WERI-Rb-1 (cell line): Measurements from ENCODE around the gene JMJD1C.

Experiments
- DNase-seq: peaks from one replicate; pipeline ENCODE4 v3.0.0-alpha.2; 2020
- H3K27ac ChIP-seq: fragments of 250-450 bp; sonication (Bioruptor Pico); 2 replicates; pipeline ENCODE4 v1.5.1; 2020; ENCODE audit warnings: mild to moderate bottlenecking, moderate library complexity
- H3K27me3 ChIP-seq: fragments of 250-450 bp; sonication (Bioruptor Pico); 2 replicates; pipeline ENCODE4 v1.5.1; 2021; ENCODE audit warnings: mild to moderate bottlenecking, low read depth, moderate library complexity; ENCODE audit not compliant: insufficient read depth, severe bottlenecking
- H3K36me3 ChIP-seq: fragments of 250-450 bp; sonication (Bioruptor Pico); 2 replicates; pipeline ENCODE4 v1.5.1; 2020; ENCODE audit warnings: mild to moderate bottlenecking, moderate library complexity
- H3K4me3 ChIP-seq: 2 replicates; pipeline ENCODE4 v1.5.1; 2011; ENCODE audit warnings: low read depth, mild to moderate bottlenecking, control low read depth, low read length
- H3K9me3 ChIP-seq: fragments of 250-450 bp; sonication (Bioruptor Pico); 2 replicates; pipeline ENCODE4 v1.5.1; 2021; ENCODE audit warnings: mild to moderate bottlenecking, moderate library complexity; ENCODE audit not compliant: severe bottlenecking
- TF ChIP-seq, protein P1 (sequence below): IDR thresholded peaks from 2 replicates; pipeline ENCODE4 v1.5.1; 2011; ENCODE audit warnings: low read depth, mild to moderate bottlenecking, control low read depth, inconsistent platforms, low read length

The JMJD1C gene

DNA sequence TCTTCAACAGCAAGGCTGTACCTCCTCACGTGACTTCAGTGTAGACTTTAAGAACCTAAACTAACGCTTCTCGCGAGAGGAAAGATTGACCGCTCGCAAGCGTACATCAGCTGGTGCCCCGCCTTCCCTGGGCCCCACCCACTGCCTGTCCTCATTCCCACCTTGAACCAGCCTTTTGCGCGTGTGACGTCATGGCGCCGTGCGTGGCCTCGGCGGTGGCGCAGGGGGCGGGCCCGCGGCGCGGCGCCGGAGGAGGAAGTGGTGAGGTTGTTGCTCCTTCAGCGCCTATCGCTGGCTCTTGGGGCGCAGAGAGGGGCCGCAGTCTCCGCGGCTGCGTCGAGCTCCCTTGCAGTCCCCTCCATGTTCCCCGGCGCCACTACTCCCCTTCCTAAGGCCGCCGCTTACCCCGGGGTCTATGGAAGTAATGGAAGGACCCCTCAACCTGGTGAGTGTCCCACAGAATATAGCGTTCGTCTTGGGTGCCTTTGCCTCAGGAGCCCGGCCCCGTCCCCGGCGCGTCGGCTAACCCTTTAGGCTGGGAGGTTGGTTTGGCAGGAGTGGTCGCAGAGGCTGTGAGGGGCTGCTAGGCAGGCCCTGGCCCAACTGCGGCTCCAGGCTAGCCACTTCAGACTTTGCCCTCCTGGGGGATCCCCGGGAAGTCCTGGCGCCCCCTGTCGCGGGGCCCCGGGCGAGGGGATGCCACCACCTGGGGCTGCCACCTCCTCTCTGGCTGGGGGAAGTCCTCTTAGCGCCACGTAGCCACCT lies 332.5 kb downstream of the JMJD1C start, which contains the start of gene NRBF2:
NRBF2 (plus strand) TSS at position 273 of the 765 bp plus-strand sequence; CDS start at position 416, 143 bp downstream.
- Histone ChIP-seq H3K27me3 (peaks cover 13% of the 10 kb centered on the region), H3K27ac (peak within 1 kb of the TSS; percentile 72), H3K36me3 (no peaks in the 10 kb centered on the region), H3K9me3 (peaks cover 8% of the 10 kb centered on the region), H3K4me3 (peak within 1 kb of the TSS; percentile 88)
- DNase-seq: peak; percentile 97
- TF ChIP-seq, protein P1, sequence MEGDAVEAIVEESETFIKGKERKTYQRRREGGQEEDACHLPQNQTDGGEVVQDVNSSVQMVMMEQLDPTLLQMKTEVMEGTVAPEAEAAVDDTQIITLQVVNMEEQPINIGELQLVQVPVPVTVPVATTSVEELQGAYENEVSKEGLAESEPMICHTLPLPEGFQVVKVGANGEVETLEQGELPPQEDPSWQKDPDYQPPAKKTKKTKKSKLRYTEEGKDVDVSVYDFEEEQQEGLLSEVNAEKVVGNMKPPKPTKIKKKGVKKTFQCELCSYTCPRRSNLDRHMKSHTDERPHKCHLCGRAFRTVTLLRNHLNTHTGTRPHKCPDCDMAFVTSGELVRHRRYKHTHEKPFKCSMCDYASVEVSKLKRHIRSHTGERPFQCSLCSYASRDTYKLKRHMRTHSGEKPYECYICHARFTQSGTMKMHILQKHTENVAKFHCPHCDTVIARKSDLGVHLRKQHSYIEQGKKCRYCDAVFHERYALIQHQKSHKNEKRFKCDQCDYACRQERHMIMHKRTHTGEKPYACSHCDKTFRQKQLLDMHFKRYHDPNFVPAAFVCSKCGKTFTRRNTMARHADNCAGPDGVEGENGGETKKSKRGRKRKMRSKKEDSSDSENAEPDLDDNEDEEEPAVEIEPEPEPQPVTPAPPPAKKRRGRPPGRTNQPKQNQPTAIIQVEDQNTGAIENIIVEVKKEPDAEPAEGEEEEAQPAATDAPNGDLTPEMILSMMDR: no peak; the same call in 1 of the 2 replicates

DNA sequence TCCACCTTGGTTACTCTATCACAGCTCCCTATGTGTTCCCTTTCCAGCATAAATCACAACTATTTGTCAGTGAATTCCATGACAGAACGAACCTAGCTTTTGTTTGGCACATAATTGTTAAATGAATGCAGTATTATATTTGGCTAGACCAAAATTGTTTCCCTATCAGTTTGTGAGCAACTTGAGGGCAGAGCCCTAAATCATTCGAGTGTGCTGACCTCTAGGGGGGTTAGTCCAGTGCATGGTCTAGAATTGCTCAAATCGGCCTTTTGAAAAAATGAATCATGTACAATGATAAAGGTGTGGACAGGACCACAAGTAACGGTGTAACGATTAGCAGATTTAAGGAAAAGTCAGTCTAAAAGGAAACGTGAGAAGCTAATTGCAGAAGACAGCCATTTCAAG lies 333.1 kb downstream of the JMJD1C start:
- H3K27ac ChIP-seq: peak overlapping the region; percentile 56
- TF ChIP-seq, protein P1: no peak
- peaks cover 13% of the 10 kb centered on the region for H3K27me3 ChIP-seq
- no peaks in the 10 kb centered on the region for H3K36me3 ChIP-seq
- peak overlapping the region; percentile 43 for H3K4me3 ChIP-seq
- H3K9me3 ChIP-seq: peaks cover 8% of the 10 kb centered on the region
- no peak for DNase-seq

GRCh38 chr10:63129888-63130287 lies 335.9 kb downstream of the JMJD1C start:
- Histone ChIP-seq H3K36me3 (no peaks in the 10 kb centered on the region), H3K9me3 (peaks cover 8% of the 10 kb centered on the region), H3K27ac (no peak overlapping the region), H3K4me3 (no peak overlapping the region), H3K27me3 (peaks cover 15% of the 10 kb centered on the region)
- TF ChIP-seq, protein P1: no peak
- no peak for DNase-seq

- no peak for DNase-seq
- peaks cover 8% of the 10 kb centered on the region for H3K9me3 ChIP-seq
- H3K27me3 ChIP-seq: peaks cover 15% of the 10 kb centered on the region
- no peaks in the 10 kb centered on the region for H3K36me3 ChIP-seq
- no peak overlapping the region for H3K27ac ChIP-seq
- H3K4me3 ChIP-seq: no peak overlapping the region
- TF ChIP-seq, protein P1: no peak
Measured at GRCh38 chr10:63128443-63128842, 337.3 kb downstream of the JMJD1C start.

DNA sequence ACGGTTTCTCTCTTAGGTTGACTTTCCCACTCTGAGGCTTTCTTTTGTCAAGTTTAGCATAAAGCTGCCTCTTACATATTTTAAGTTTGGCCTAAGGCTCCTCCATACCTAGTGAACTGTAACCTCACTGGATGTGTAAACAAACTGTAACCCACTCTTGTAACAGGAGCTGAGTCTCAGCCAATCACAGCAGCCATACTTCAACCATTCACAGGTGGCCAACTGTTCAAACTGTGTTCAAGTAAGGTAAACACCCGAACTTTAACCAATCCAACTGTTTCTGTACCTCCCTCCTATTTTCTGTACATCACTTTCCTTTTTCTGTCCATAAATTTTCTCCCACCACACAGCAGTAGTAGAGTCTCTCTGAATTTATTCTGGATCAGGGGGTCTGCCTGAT lies 340.3 kb downstream of the JMJD1C start:
- Histone ChIP-seq H3K27ac (no peak overlapping the region), H3K4me3 (no peak overlapping the region), H3K9me3 (no peaks in the 10 kb centered on the region), H3K27me3 (peaks cover 15% of the 10 kb centered on the region), H3K36me3 (no peaks in the 10 kb centered on the region)
- TF ChIP-seq, protein P1: no peak
- no peak for DNase-seq
